ENCODE data around the gene PRF1.

PRF1 gene

GRCh38 chr10:70558871-70559810 is 43.4 kb downstream of the PRF1 start:
- DNase-seq = no peak

GRCh38 chr10:70558295-70558694 is 44.2 kb downstream of the PRF1 start:
- DNase-seq = no peak

GRCh38 chr10:70557876-70558275 is 44.7 kb downstream of the PRF1 start:
- no peak for DNase-seq

- DNase-seq = no peak
Observed at GRCh38 chr10:70557086-70557845, 45.3 kb downstream of the PRF1 start.

GRCh38 chr10:70555371-70555770 is 47.2 kb downstream of the PRF1 start:
- DNase-seq = no peak

- no peak for DNase-seq
Observed at GRCh38 chr10:70552586-70552985, 50.0 kb downstream of the PRF1 start.

- no peak for DNase-seq
Observed at GRCh38 chr10:70551971-70552422, 50.5 kb downstream of the PRF1 start.

- no peak for DNase-seq
Observed at GRCh38 chr10:70551466-70551865, 51.1 kb downstream of the PRF1 start.

- no peak for DNase-seq
Observed at GRCh38 chr10:70550459-70550858, 52.1 kb downstream of the PRF1 start.

- DNase-seq = peak; percentile 2 to 20
Observed at GRCh38 chr10:70549962-70550458, 52.5 kb downstream of the PRF1 start.

- no peak for DNase-seq
Observed at GRCh38 chr10:70549351-70549961, 53.1 kb downstream of the PRF1 start.

Data from NCI-H1930 (cell line).